K562 (cell line): ENCODE results near the gene ILF3. TPM values are rescaled to one million over a fixed set of nuclear protein-coding genes. Genes with fewer than 3 reads are reported as not detected.

ENCODE experiments used
- ATAC-seq: fragments of 200-7000 bp; cut with Tn5 transposase; 3 replicates; pipeline ENCODE4 v1.9.1; 2020; ENCODE audit warnings: moderate library complexity
- BruUV-seq: library from RNA; stranded (reverse); fragments of 400-500 nt; replicated peaks from 2 replicates; lab custom pipeline; 2021; lab: Mats Ljungman, UMichigan
- CTCF ChIA-PET: fragments of 300-600 bp; formaldehyde crosslinking; extraction: SDS; loops from one replicate; lab custom pipeline; 2021; ENCODE audit warnings: low intra/inter-chr PET ratio; lab: Yijun Ruan, JAX
- POLR2A ChIA-PET: fragments of 300-600, 350-650 bp; sonication (Branson Sonifier 250); formaldehyde crosslinking; extraction: SDS; loops from one replicate; lab custom pipeline; 2021; ENCODE audit warnings: antibody characterized with exemption, inconsistent platforms; lab: Yijun Ruan, JAX
- DNase-seq, 4 experiments: peaks; one replicate each; pipeline versions ENCODE4 v3.0.0 to v3.0.0-alpha.2; 2011 to 2018; ENCODE audit warnings: low spot score in 3 of 4, mixed read lengths in 3 of 4; ENCODE audit errors: extremely low read depth in 1 of 4
- FAIRE-seq: peaks from 2 replicates; lab custom pipeline; 2011; peaks lifted over from hg19 to GRCh38; lab: Jason Lieb, UNC
- H2AFZ ChIP-seq: 2 replicates; pipeline ENCODE4 v1.6.0; 2011; ENCODE audit warnings: low read depth, low read length, control low read depth, inconsistent platforms
- H3K27ac ChIP-seq: fragments of 200-600 bp; 3 replicates; pipeline ENCODE4 v1.8.0; 2011; ENCODE audit warnings: low read depth, mild to moderate bottlenecking, control low read depth, inconsistent platforms, low read length, moderate library complexity, mixed read lengths; ENCODE audit errors: extremely low read depth
- H3K27me3 ChIP-seq, 2 experiments: fragments of 300-600 bp in 1 of 2; 2 replicates in 1 of 2; 3 replicates in 1 of 2; pipeline versions ENCODE4 v1.6.0 to v1.8.0; 2011; ENCODE audit warnings: inconsistent platforms in 2 of 2, low read length in 2 of 2, mild to moderate bottlenecking in 1 of 2, mixed read lengths in 1 of 2, moderate library complexity in 1 of 2; ENCODE audit not compliant: control insufficient read depth in 2 of 2, insufficient read depth in 2 of 2
- H3K36me3 ChIP-seq: fragments of 300-600 bp; 3 replicates; pipeline ENCODE4 v1.8.0; 2011; ENCODE audit warnings: mild to moderate bottlenecking, low read length, inconsistent platforms; ENCODE audit not compliant: control insufficient read depth, insufficient read depth
- H3K4me1 ChIP-seq, 2 experiments: fragments of 200-600 bp in 1 of 2; replicated peaks in 1 of 2; 2 replicates in 1 of 2; 3 replicates in 1 of 2; pipeline versions ENCODE4 v1.5.1 to v1.8.0; 2011; ENCODE audit warnings: inconsistent platforms in 2 of 2, low read length in 2 of 2, mild to moderate bottlenecking in 1 of 2, mixed read lengths in 1 of 2, moderate library complexity in 1 of 2; ENCODE audit not compliant: control insufficient read depth in 2 of 2, insufficient read depth in 2 of 2
- H3K4me2 ChIP-seq: 2 replicates; pipeline ENCODE4 v1.6.1; 2011; ENCODE audit warnings: low read length, control low read depth, inconsistent platforms, mixed read lengths; ENCODE audit not compliant: insufficient read depth
- H3K4me3 ChIP-seq: fragments of 200-600 bp; sonication (generic), shearing (Covaris generic); 2 replicates; pipeline ENCODE4 v1.5.1; 2016; ENCODE audit warnings: control low read depth, inconsistent platforms
- H3K79me2 ChIP-seq: fragments of 200-600 bp; 3 replicates; pipeline ENCODE4 v1.8.0; 2011; ENCODE audit warnings: low read length, inconsistent platforms; ENCODE audit not compliant: control insufficient read depth, insufficient read depth
- H3K9ac ChIP-seq, 2 experiments: 2 replicates each; pipeline versions ENCODE4 v1.6.0 to v1.6.1; 2011; ENCODE audit warnings: low read depth in 2 of 2, low read length in 2 of 2, control low read depth in 1 of 2, inconsistent platforms in 1 of 2, mild to moderate bottlenecking in 1 of 2, mixed read lengths in 1 of 2; ENCODE audit not compliant: insufficient read depth in 1 of 2
- H3K9me1 ChIP-seq: one replicate; pipeline ENCODE4 v1.6.0; 2011; ENCODE audit warnings: inconsistent platforms, mild to moderate bottlenecking, low read length, moderate library complexity; ENCODE audit not compliant: control insufficient read depth, insufficient read depth
- H3K9me3 ChIP-seq: replicated peaks from 2 replicates; pipeline ENCODE4 v1.5.1; 2011; ENCODE audit warnings: low read depth, low read length, inconsistent platforms; ENCODE audit not compliant: control insufficient read depth, insufficient read depth
- H4K20me1 ChIP-seq: replicated peaks from 2 replicates; pipeline ENCODE4 v1.6.1; 2011; ENCODE audit warnings: low read length, inconsistent platforms, mixed read lengths; ENCODE audit not compliant: control insufficient read depth, insufficient read depth
- CBX1 ChIP-seq: sonication (generic); IDR thresholded peaks from 2 replicates; pipeline ENCODE4 v1.6.1; 2016; ENCODE audit warnings: antibody characterized with exemption, low read depth, mild to moderate bottlenecking
- DNMT1 ChIP-seq: fragments of 450-650 bp; IDR thresholded peaks from 2 replicates; pipeline ENCODE4 v1.6.1; 2016; ENCODE audit warnings: antibody characterized with exemption, mild to moderate bottlenecking
- E2F8 ChIP-seq: fragments of 450-650 bp; IDR thresholded peaks from 2 replicates; pipeline ENCODE4 v1.7.1; 2018; ENCODE audit warnings: mild to moderate bottlenecking, low read depth; ENCODE audit not compliant: partially characterized antibody
- SRSF9 ChIP-seq: fragments of 200-400 bp; formaldehyde crosslinking; IDR thresholded peaks from 2 replicates; pipeline ENCODE4 v1.6.1; 2017; ENCODE audit warnings: low read depth, low read length, borderline replicate concordance
- TAL1 ChIP-seq: fragments of 450-650 bp; IDR thresholded peaks from 2 replicates; pipeline ENCODE4 v1.6.1; 2016; ENCODE audit warnings: mild to moderate bottlenecking
- ZHX1 ChIP-seq: fragments of 150-350 bp; conservative IDR thresholded peaks from 2 replicates; pipeline ENCODE4 v1.6.1; 2014; ENCODE audit warnings: low read length
- ZNF165 ChIP-seq: fragments of 250-450 bp; sonication (Bioruptor Pico); IDR thresholded peaks from 2 replicates; pipeline ENCODE4 v1.4.0; 2020; ENCODE audit warnings: borderline replicate concordance
- ZNF609 ChIP-seq: sonication (generic); formaldehyde crosslinking; IDR thresholded peaks from 2 replicates; pipeline ENCODE4 v1.8.1; 2023; ENCODE audit warnings: missing genetic modification reagents, mild to moderate bottlenecking, borderline replicate concordance
- ZNF75A ChIP-seq: fragments of 450-650 bp; formaldehyde crosslinking; IDR thresholded peaks from 2 replicates; pipeline ENCODE4 v1.4.0; 2020; ENCODE audit warnings: mild to moderate bottlenecking
- WGBS: fragments of 100-300 bp; shearing (Covaris generic); methylation state at CpG from one replicate; pipeline ENCODE4 v1.1.6; 2016; ENCODE audit warnings: low coverage, mixed read lengths; ENCODE audit not compliant: insufficient coverage; ENCODE audit errors: missing lambda C conversion rate; 5-methylcytosine and 5-hydroxymethylcytosine counted together
- in situ Hi-C: fragments of 300-500 bp; cut with MboI; formaldehyde crosslinking; loops from 4 replicates; pipeline ENCODE4 v1.15.0; 2018; ENCODE audit warnings: inconsistent platforms, mixed read lengths
- intact Hi-C: fragments of 100-400 bp; cut with micrococcal nuclease; formaldehyde crosslinking; loops from 2 replicates; pipeline ENCODE4 v1.14.2; 2022
- polyA plus RNA-seq, 8 experiments: library from polyadenylated mRNA; depleted of rRNA in 4 of 8; stranded (reverse) in 5 of 8; unstranded in 3 of 8; fragments of >200 nt; fragmentation: Nextera tagmentation in 2 of 8; fragmentation: Illumina TruSeq in 1 of 8; extraction: Ambion mirVana in 2 of 8; extraction: Trizol in 1 of 8; gene quantifications; 2 replicates each; pipeline versions ENCODE4 v1.2.1 to v1.2.3, GENCODE V29; 2011 to 2014; ENCODE audit warnings: inconsistent platforms in 1 of 8, missing spikeins in 1 of 8
- total RNA-seq, 7 experiments: library from RNA; depleted of rRNA in 6 of 7; stranded (reverse); fragments of >200 nt in 6 of 7; fragmentation: Illumina TruSeq in 2 of 7; extraction: Trizol in 2 of 7; gene quantifications; 2 replicates each; pipeline versions ENCODE4 v1.2.1 to v1.2.3, GENCODE V29; 2011 to 2021; ENCODE audit warnings: low replicate concordance in 1 of 7

ILF3 gene
- total and polyA plus RNA-seq, 9 of the 15 experiments (the other 6 are each of a cell fraction or from before 2014, with no cell fraction given) = 26.0 to 453 (median 175) TPM

GRCh38 chr19:10707440-10707839 is 53.3 kb downstream of the ILF3 start:
- Histone ChIP-seq H2AFZ (no peak overlapping the region), H3K36me3 (peaks cover 21% of the 10 kb centered on the region; the same call in 1 of the 3 replicates), H3K9ac (no peak overlapping the region), H3K4me3 (no peak overlapping the region), H4K20me1 (no peaks in the 10 kb centered on the region), H3K4me2 (no peak overlapping the region), H3K27me3 (no peaks in the 10 kb centered on the region), H3K27ac (no peak overlapping the region), H3K9me1 (no peaks in the 10 kb centered on the region), H3K4me1 (peaks cover 0 to 6% of the 10 kb centered on the region in 2 experiments; a peak in 2 of 5 replicates), H3K9me3 (no peaks in the 10 kb centered on the region), H3K79me2 (peaks cover under 1% of the 10 kb centered on the region; the same call in 1 of the 3 replicates)
- FAIRE-seq (no peak), DNase-seq (no peak), ATAC-seq (no peak)
- WGBS = 97% methylated on average over 16 of the region's 16 CpGs
- BruUV-seq = no TSS peak
- in situ Hi-C loops (no loop called here), intact Hi-C loops (no loop called here)
- ChIA-PET CTCF (no interaction called here), POLR2A (interaction anchor here (0.7 kb wide), 1 partner anchor 10 kb away, joined by 3 read pairs; the partner anchor contains the start of gene DNM2)
- TF ChIP-seq ZHX1 (no peak), E2F8 (no peak), ZNF75A (CRISPR knock-in tag) (no peak), TAL1 (no peak), DNMT1 (no peak), ZNF609 (no peak), CBX1 (no peak), SRSF9 (no peak), ZNF165 (CRISPR knock-in tag) (no peak)
